ENCODE measurements around the gene NBPF3.
"Not testable (repeated sequence)": the region's sequence is repeated elsewhere in the genome, so short reads cannot be mapped to it uniquely, and the experiment has no call there.

The NBPF3 gene

DNA sequence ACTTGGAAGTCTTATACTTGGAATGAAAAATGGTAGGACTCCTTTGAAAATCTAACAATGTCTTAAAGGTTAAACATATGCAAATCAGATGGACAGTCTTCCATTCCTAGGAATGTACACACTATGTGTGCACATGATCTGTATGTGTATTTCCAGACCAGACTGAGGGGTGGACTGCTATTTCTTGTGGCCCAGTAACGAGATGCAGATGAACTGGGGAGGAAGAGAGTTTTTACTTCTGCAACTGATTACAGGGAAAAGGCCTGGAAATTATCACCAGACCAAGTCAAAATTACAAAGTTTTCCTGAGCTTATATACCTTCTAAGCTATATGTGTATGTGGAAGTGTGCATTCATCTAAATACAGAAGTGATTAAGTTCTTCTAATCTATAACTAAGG is 17.7 kb downstream of the NBPF3 start:
- FAIRE-seq = no peak
- TF ChIP-seq TAF1 (IDR thresholded peaks at IDR 0.05; ENCODE audit: borderline replicate concordance, low read depth, low read length) (no peak), POLR2AphosphoS5 (IDR thresholded peaks at IDR 0.05; ENCODE audit: low read depth, low read length) (no peak), POLR2A (IDR thresholded peaks at IDR 0.05; ENCODE audit: low read depth, low read length) (no peak)
- DNase-seq (ENCODE audit: insufficient read length) = no peak

DNA sequence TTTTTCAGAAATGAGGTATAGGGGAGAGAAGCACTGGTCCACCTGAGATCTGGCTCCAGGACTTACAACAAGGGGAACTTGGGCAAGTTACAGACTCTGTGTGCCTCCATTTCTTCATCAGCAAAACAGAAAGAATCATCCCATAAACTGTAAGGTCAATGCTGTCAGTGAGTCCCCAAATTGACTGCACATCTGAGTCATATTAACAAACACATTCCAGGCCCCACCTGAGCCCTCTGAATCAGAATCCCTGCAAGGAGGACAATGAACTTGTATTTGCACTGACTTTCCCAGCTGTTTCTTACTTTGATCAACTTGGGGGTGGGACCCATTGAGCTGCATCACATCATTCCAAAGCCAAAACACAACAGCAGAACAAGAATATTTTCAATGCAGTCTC is 25.2 kb downstream of the NBPF3 start:
- not testable (repeated sequence) for FAIRE-seq

DNA sequence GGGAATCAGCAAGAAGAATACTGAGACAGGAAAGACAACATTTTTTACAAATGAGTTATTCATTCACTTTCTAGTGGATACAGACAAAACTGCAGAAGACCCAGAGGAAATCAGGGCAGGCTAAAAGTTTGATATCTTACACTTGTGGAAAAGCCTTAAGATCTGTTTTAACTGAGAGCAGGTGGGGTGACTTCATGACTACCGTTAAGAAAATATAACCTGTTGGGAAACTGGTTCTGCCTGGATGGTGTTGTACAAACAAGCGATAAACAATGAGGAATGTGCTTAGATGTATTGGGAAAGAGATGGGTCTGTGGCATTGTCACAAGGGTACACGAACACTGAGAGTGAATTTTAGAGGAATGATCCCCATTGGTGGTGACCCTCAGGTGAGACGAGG is 28.0 kb downstream of the NBPF3 start:
- FAIRE-seq; DNase-seq (ENCODE audit: insufficient read length): not testable (repeated sequence)

More for the DNA sequence above, 25.2 kb downstream of the NBPF3 start:
- not testable (repeated sequence) for DNase-seq (ENCODE audit: insufficient read length)

DNA sequence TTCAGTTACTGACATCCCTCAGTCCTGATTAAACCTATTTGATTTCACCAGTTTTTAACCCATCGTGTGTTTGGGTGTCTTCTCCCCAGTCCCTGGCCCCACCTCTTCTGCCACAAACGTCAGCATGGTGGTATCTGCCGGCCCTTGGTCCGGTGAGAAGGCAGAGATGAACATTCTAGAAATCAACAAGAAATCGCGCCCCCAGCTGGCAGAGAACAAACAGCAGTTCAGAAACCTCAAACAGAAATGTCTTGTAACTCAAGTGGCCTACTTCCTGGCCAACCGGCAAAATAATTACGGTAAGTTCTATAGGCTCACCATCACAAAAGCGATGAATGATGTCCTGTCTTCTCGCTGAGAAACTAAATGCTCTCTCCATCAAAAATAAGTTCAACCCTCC is 28.7 kb downstream of the NBPF3 start:
- DNase-seq (ENCODE audit: insufficient read length) (no peak), FAIRE-seq (no peak)
- TF ChIP-seq POLR2A (IDR thresholded peaks at IDR 0.05; ENCODE audit: low read depth, low read length) (no peak), TAF1 (IDR thresholded peaks at IDR 0.05; ENCODE audit: borderline replicate concordance, low read depth, low read length) (no peak), POLR2AphosphoS5 (IDR thresholded peaks at IDR 0.05; ENCODE audit: low read depth, low read length) (no peak)

DNA sequence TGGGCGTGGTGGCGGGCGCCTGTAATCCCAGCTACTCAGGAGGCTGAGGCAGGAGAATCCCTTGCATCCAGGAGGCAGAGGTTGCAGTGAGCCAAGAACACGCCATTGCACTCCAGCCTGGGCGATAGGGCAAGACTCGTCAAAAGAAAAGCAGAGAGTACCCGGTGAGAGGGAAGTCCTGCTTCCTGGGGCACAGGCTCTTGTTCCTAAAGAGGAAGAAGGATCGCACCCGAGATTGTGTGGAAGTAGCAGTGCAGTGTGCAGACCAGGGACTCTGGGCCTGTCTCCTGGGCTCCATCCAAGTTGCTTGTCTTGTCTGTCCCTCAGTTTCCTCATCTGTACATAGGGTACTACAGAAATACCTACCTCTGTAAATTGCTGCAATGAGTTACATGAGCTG is 29.6 kb downstream of the NBPF3 start:
- no peak for FAIRE-seq
- TF ChIP-seq POLR2AphosphoS5 (IDR thresholded peaks at IDR 0.05; ENCODE audit: low read depth, low read length) = no peak
- TF ChIP-seq POLR2A (IDR thresholded peaks at IDR 0.05; ENCODE audit: low read depth, low read length) = no peak
- no peak for TF ChIP-seq TAF1 (IDR thresholded peaks at IDR 0.05; ENCODE audit: borderline replicate concordance, low read depth, low read length)
- no peak for DNase-seq (ENCODE audit: insufficient read length)

DNA sequence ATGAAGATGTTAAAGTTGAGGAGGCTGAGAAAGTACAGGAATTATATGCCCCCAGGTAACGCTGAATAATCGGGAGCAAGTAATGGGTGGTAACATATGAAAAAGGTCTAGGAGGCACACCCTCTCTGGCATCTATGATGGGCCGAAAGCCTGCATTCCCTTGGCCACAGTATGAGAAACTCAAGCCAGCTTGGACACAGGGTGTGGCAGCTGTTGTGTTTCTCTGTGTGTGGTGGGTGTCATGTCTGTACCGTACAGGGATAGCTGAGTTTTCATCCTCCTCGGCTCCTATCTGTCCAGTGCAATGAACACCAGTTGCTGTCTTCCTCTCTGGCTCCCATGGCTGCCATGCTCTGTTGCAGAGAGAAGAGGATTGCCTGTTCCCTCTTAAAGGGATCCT is 32.9 kb downstream of the NBPF3 start:
- no peak for FAIRE-seq
- no peak for DNase-seq (ENCODE audit: insufficient read length)
- no peak for TF ChIP-seq POLR2A (IDR thresholded peaks at IDR 0.05; ENCODE audit: low read depth, low read length)
- no peak for TF ChIP-seq TAF1 (IDR thresholded peaks at IDR 0.05; ENCODE audit: borderline replicate concordance, low read depth, low read length)
- TF ChIP-seq POLR2AphosphoS5 (IDR thresholded peaks at IDR 0.05; ENCODE audit: low read depth, low read length) = no peak

DNA sequence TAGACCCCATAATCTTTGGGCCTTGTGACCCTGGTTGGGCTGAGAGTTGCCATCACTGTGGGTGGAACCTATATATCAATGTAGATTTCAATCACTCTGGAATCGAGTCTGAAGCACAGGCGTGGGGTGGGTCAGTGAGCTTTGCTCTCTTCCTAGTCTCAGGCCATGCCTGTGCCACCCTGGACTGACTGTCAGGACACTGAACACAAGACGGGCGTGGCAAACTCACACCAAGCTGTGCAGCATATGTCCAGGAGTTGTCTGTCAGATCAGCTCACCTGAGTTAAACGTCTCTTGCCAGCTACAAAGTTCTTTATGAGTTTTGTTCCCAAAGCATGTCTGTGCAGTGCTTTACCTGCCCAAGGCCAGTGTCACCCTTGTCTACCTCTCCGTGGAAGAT is 38.4 kb downstream of the NBPF3 start:
- no peak for DNase-seq (ENCODE audit: insufficient read length)
- no peak for FAIRE-seq
- TF ChIP-seq POLR2A (IDR thresholded peaks at IDR 0.05; ENCODE audit: low read depth, low read length) = no peak
- TF ChIP-seq POLR2AphosphoS5 (IDR thresholded peaks at IDR 0.05; ENCODE audit: low read depth, low read length) = no peak
- TF ChIP-seq TAF1 (IDR thresholded peaks at IDR 0.05; ENCODE audit: borderline replicate concordance, low read depth, low read length) = no peak

DNA sequence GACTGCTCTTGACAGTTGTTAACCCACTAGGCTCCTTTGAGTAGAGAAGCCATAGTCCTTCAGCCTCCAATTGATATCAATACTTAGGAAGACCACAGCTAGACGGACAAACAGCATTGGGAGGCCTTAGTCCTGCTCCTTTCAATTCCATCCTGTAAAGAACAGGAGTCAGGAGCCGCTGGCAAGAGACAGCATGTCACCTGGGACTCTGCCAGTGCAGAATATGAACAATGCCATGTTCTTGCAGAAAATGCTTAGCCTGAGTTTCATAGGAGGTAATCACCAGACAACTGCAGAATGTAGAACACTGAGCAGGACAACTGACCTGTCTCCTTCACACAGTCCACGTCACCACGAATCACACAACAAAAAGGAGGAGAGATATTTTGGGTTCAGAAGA is 43.9 kb downstream of the NBPF3 start:
- not testable (repeated sequence) for FAIRE-seq; DNase-seq (ENCODE audit: insufficient read length)

DNA sequence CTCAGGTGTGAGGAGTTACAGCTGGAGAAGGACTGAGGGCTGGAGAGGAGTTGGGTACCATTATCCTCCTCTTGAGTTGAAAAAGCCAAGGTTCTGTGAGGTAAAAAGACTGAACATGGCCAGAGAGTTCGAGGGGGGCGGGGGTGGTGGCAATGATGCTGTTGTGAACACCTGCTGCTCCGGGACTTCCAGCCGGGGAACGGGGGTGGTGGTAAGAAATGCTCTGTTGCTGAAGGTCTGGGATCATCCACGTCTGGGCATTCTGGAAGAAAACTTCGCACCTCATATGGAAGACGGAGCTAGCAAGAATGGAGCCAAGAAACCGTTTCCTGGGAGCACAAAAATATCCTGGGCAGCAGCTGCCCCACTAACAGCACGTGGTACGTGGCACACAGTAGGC is 49.2 kb downstream of the NBPF3 start:
- no peak for FAIRE-seq
- TF ChIP-seq POLR2AphosphoS5 (IDR thresholded peaks at IDR 0.05; ENCODE audit: low read depth, low read length) (no peak), POLR2A (IDR thresholded peaks at IDR 0.05; ENCODE audit: low read depth, low read length) (no peak), TAF1 (IDR thresholded peaks at IDR 0.05; ENCODE audit: borderline replicate concordance, low read depth, low read length) (no peak)
- DNase-seq (ENCODE audit: insufficient read length) = no peak

DNA sequence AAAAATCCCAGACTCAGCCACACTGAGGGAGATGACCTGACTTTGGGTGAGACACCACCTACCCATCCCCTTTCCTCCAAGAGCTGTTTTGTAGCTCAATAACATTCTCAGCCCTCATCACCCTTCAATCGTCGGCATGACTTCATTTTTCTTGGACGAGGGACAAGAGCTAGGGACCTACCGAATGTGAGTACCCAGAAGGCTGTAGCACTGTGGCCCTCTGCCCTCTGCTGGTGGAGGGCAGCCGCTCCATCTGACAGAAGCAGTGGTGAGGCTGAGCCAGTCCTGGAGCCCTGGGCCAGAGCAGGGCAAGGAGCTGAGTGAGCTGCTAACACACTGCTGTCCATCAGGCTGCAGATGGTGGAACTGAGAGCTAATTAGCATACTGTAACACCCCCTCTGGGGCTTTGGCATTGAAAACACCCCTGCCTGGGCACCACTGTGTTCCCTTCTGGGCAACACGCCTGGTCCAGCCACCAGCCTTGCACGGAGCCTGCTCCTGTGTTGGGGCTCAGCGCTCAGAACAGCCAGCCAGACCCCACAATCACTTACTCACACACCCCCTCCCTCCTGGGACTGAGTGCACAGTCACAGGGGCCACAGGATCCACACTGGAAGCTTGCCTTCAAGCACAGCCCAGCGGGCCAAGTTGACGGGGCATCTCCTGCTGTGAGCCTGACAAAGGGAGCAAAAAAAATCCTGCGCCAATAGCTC is 51.0 kb downstream of the NBPF3 start:
- FAIRE-seq (no peak), DNase-seq (ENCODE audit: insufficient read length) (no peak)
- TF ChIP-seq TAF1 (IDR thresholded peaks at IDR 0.05; ENCODE audit: borderline replicate concordance, low read depth, low read length) (no peak), POLR2A (IDR thresholded peaks at IDR 0.05; ENCODE audit: low read depth, low read length) (no peak), POLR2AphosphoS5 (IDR thresholded peaks at IDR 0.05; ENCODE audit: low read depth, low read length) (no peak)

DNA sequence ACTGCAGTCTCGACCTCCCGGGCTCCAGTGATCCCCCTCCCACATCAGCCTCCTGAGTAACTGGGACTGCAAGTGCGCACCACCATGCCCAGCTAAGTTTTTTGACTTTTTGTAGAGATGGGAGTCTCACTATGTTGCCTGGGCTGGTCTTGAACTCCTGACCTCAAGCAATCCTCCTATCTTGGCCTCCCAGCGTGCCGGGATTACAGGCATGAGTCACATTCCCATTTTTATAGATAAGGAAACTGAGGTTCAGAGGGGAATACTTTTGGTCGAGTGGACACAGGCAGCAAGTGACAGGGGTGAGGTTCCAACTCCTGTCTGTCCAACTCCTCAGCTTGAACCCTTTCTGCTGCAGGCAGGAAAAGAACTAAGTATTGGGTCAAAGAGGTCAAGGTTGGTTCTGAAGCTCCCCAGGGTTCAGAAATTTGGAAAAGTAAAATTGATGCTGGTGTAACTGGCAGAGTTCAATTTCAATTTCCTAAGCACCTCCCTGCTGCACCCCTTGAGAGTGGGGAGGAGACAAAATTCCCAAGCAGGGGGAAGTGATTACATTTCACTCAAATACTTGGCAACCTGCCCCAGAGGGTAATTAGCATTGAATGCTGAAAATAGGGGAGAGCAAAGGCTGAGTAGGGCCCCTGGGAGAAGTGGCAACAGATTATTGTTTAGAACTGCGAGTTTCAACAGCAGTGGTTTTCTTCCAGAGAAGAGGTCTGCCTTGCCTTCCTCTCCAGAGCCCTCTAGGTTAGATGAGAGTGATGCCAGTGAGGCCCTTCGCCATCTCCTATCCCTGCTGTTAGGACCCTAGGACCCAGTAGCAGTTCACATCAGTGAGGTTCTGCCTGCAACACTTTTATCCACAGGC is 51.8 kb downstream of the NBPF3 start:
- FAIRE-seq (no peak), DNase-seq (ENCODE audit: insufficient read length) (no peak)
- TF ChIP-seq TAF1 (IDR thresholded peaks at IDR 0.05; ENCODE audit: borderline replicate concordance, low read depth, low read length) (no peak), POLR2AphosphoS5 (IDR thresholded peaks at IDR 0.05; ENCODE audit: low read depth, low read length) (no peak), POLR2A (IDR thresholded peaks at IDR 0.05; ENCODE audit: low read depth, low read length) (no peak)

DNA sequence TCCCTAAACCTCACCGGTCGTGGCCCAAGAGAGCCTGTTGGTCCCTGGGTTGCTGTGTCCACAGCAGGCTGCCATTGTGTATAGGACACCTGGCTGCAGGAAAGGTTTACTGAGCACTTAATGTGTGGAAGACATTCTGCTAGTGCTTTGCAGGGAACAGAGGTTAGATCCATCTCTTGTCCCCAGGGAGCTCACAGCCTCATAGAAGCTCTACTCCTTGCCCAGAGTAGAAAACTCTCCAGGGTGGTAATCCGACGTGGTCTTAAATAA is 52.4 kb downstream of the NBPF3 start:
- no peak for DNase-seq (ENCODE audit: insufficient read length)
- TF ChIP-seq POLR2AphosphoS5 (IDR thresholded peaks at IDR 0.05; ENCODE audit: low read depth, low read length) (no peak), POLR2A (IDR thresholded peaks at IDR 0.05; ENCODE audit: low read depth, low read length) (no peak), TAF1 (IDR thresholded peaks at IDR 0.05; ENCODE audit: borderline replicate concordance, low read depth, low read length) (no peak)
- no peak for FAIRE-seq

DNA sequence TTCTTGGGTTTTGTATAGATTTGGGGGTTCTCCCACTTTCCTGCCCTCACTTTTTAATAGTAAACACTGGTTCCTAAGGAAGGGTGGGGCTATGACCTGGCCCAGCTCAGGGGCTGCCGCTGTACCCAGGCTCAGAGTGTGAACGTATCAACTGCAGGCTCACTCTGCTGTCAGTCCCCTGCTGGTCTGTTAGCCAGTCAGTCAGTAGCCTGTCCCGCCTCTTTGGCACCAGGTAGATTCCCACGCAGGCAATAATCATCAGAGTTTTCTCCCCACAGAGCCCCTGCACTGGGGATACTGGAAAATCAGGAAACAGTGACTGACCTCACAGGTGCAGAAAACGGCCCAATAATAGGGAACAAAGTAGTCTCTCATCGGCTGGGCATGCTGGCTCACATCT is 54.3 kb downstream of the NBPF3 start:
- DNase-seq (ENCODE audit: insufficient read length) (no peak), FAIRE-seq (no peak)
- TF ChIP-seq TAF1 (IDR thresholded peaks at IDR 0.05; ENCODE audit: borderline replicate concordance, low read depth, low read length) (no peak), POLR2AphosphoS5 (IDR thresholded peaks at IDR 0.05; ENCODE audit: low read depth, low read length) (no peak), POLR2A (IDR thresholded peaks at IDR 0.05; ENCODE audit: low read depth, low read length) (no peak)
